ENCODE data around the gene VWA5B2.
A peak's percentile ranks its signal among the peaks of the same experiment; 100 is the strongest.

VWA5B2 gene

GRCh38 chr3:184275961-184276910 is 46.9 kb downstream of the VWA5B2 start, which contains the start of gene ECE2:
TSS of gene ECE2 (plus strand) at chr3:184276022. CDS start at chr3:184276154, 132 bp downstream.
- FAIRE-seq (no peak), DNase-seq (ENCODE audit: insufficient read length, low spot score) (no peak)
- TF ChIP-seq CTCF (IDR thresholded peaks at IDR 0.05; ENCODE audit: insufficient read depth, missing control alignments): no peak

GRCh38 chr3:184277366-184277765 is 48.0 kb downstream of the VWA5B2 start:
- no peak for TF ChIP-seq CTCF (IDR thresholded peaks at IDR 0.05; ENCODE audit: insufficient read depth, missing control alignments)
- FAIRE-seq (no peak), DNase-seq (ENCODE audit: insufficient read length, low spot score) (no peak)

- TF ChIP-seq CTCF (IDR thresholded peaks at IDR 0.05; ENCODE audit: insufficient read depth, missing control alignments): no peak
- DNase-seq (ENCODE audit: insufficient read length, low spot score): no peak
Measured at GRCh38 chr3:184282941-184283340, 53.6 kb downstream of the VWA5B2 start.

GRCh38 chr3:184283681-184284080 is 54.3 kb downstream of the VWA5B2 start:
- TF ChIP-seq CTCF (IDR thresholded peaks at IDR 0.05; ENCODE audit: insufficient read depth, missing control alignments): no peak
- DNase-seq (ENCODE audit: insufficient read length, low spot score): no peak
- FAIRE-seq: no peak

More at GRCh38 chr3:184282941-184283340, 53.6 kb downstream of the VWA5B2 start:
- FAIRE-seq: no peak

GRCh38 chr3:184284696-184285095 is 55.3 kb downstream of the VWA5B2 start:
- DNase-seq (ENCODE audit: insufficient read length, low spot score) (peak; percentile 91), FAIRE-seq (no peak)
- peak; percentile 72 for TF ChIP-seq CTCF (IDR thresholded peaks at IDR 0.05; ENCODE audit: insufficient read depth, missing control alignments)

GRCh38 chr3:184289426-184289938 is 60.1 kb downstream of the VWA5B2 start:
- DNase-seq (ENCODE audit: insufficient read length, low spot score) (peak; percentile 76), FAIRE-seq (no peak)
- peak; percentile 75 for TF ChIP-seq CTCF (IDR thresholded peaks at IDR 0.05; ENCODE audit: insufficient read depth, missing control alignments)

GRCh38 chr3:184290331-184290730 is 60.9 kb downstream of the VWA5B2 start:
- TF ChIP-seq CTCF (IDR thresholded peaks at IDR 0.05; ENCODE audit: insufficient read depth, missing control alignments): no peak
- FAIRE-seq: no peak
- DNase-seq (ENCODE audit: insufficient read length, low spot score): no peak
